ENCODE measurements around the gene SLC13A2.

SLC13A2 gene

GRCh38 chr17:28492352-28493310 is 19.2 kb downstream of the SLC13A2 start:
- DNase-seq (ENCODE audit: low read depth): no peak

- DNase-seq (ENCODE audit: low read depth): no peak
Measured at GRCh38 chr17:28493460-28493859, 20.0 kb downstream of the SLC13A2 start.

GRCh38 chr17:28494445-28495188 is 21.2 kb downstream of the SLC13A2 start:
- DNase-seq (ENCODE audit: low read depth): peak; percentile 26

GRCh38 chr17:28495635-28496034 is 22.2 kb downstream of the SLC13A2 start:
- DNase-seq (ENCODE audit: low read depth): no peak

GRCh38 chr17:28497931-28498330 is 24.5 kb downstream of the SLC13A2 start:
- no peak for DNase-seq (ENCODE audit: low read depth)

- DNase-seq (ENCODE audit: low read depth): no peak
Measured at GRCh38 chr17:28498652-28499363, 25.4 kb downstream of the SLC13A2 start.

GRCh38 chr17:28499364-28499664 is 25.9 kb downstream of the SLC13A2 start:
- no peak for DNase-seq (ENCODE audit: low read depth)

GRCh38 chr17:28499684-28500357 is 26.4 kb downstream of the SLC13A2 start:
- DNase-seq (ENCODE audit: low read depth): no peak

GRCh38 chr17:28500712-28501379 is 27.4 kb downstream of the SLC13A2 start:
- no peak for DNase-seq (ENCODE audit: low read depth)

GRCh38 chr17:28501421-28502284 is 28.2 kb downstream of the SLC13A2 start:
- no peak for DNase-seq (ENCODE audit: low read depth)

- DNase-seq (ENCODE audit: low read depth): no peak
Measured at GRCh38 chr17:28503420-28503819, 30.0 kb downstream of the SLC13A2 start.

- no peak for DNase-seq (ENCODE audit: low read depth)
Measured at GRCh38 chr17:28505986-28506665, 32.7 kb downstream of the SLC13A2 start, which contains the start of gene FOXN1. TSS of gene FOXN1 (plus strand) at chr17:28506348. CDS start at chr17:28523970, 17,622 bp downstream.

GRCh38 chr17:28506763-28507487 is 33.5 kb downstream of the SLC13A2 start:
- DNase-seq (ENCODE audit: low read depth): no peak

GRCh38 chr17:28507567-28508203 is 34.2 kb downstream of the SLC13A2 start:
- DNase-seq (ENCODE audit: low read depth): no peak

GRCh38 chr17:28508211-28508724 is 34.8 kb downstream of the SLC13A2 start:
- DNase-seq (ENCODE audit: low read depth): no peak

GRCh38 chr17:28509789-28510188 is 36.3 kb downstream of the SLC13A2 start:
- no peak for DNase-seq (ENCODE audit: low read depth)

GRCh38 chr17:28511858-28512461 is 38.5 kb downstream of the SLC13A2 start:
- DNase-seq (ENCODE audit: low read depth): no peak

GRCh38 chr17:28513476-28513875 is 40.0 kb downstream of the SLC13A2 start:
- DNase-seq (ENCODE audit: low read depth): no peak
